Measurements from ENCODE around the gene TTC21A. TPM values are rescaled to one million over a fixed set of nuclear protein-coding genes. Genes with fewer than 3 reads are reported as not detected.

TTC21A gene
- total RNA-seq, 1 donor from 2014 or later: 6.2 TPM

GRCh38 chr3:39148435-39149058, 41.1 kb downstream of the TTC21A start:
- Mint-ChIP-seq H3K4me3 (ENCODE audit: unreplicated experiment) (peak overlapping the region; percentile 100), H3K27ac (ENCODE audit: unreplicated experiment) (peak overlapping the region; percentile 100), H3K9me3 (ENCODE audit: low read depth) (no peaks in the 10 kb centered on the region), H3K36me3 (ENCODE audit: low read depth) (peaks cover 21% of the 10 kb centered on the region), H3K4me1 (ENCODE audit: low read depth) (peaks cover 76% of the 10 kb centered on the region), H3K27me3 (ENCODE audit: low read depth) (no peaks in the 10 kb centered on the region)
- TF ChIP-seq CTCF (IDR thresholded peaks at IDR 0.05): no peak
- DNase-seq (ENCODE audit: low spot score): no peak

GRCh38 chr3:39149059-39149455, 41.6 kb downstream of the TTC21A start:
- Mint-ChIP-seq H3K4me1 (ENCODE audit: low read depth) (peaks cover 77% of the 10 kb centered on the region), H3K27me3 (ENCODE audit: low read depth) (no peaks in the 10 kb centered on the region), H3K9me3 (ENCODE audit: low read depth) (no peaks in the 10 kb centered on the region), H3K27ac (ENCODE audit: unreplicated experiment) (peak overlapping the region; percentile 100), H3K4me3 (ENCODE audit: unreplicated experiment) (peak overlapping the region; percentile 100), H3K36me3 (ENCODE audit: low read depth) (peaks cover 16% of the 10 kb centered on the region)
- DNase-seq (ENCODE audit: low spot score): no peak
- TF ChIP-seq CTCF (IDR thresholded peaks at IDR 0.05): no peak

GRCh38 chr3:39149498-39150147, 42.1 kb downstream of the TTC21A start:
- H3K9me3 Mint-ChIP-seq (ENCODE audit: low read depth): no peaks in the 10 kb centered on the region
- H3K4me1 Mint-ChIP-seq (ENCODE audit: low read depth): peaks cover 79% of the 10 kb centered on the region
- H3K27me3 Mint-ChIP-seq (ENCODE audit: low read depth): no peaks in the 10 kb centered on the region
- peak overlapping the region; percentile 100 for H3K27ac Mint-ChIP-seq (ENCODE audit: unreplicated experiment)
- peaks cover 10% of the 10 kb centered on the region for H3K36me3 Mint-ChIP-seq (ENCODE audit: low read depth)
- DNase-seq (ENCODE audit: low spot score): no peak
- no peak for TF ChIP-seq CTCF (IDR thresholded peaks at IDR 0.05)
- H3K4me3 Mint-ChIP-seq (ENCODE audit: unreplicated experiment): peak overlapping the region; percentile 100

GRCh38 chr3:39150148-39150802, 42.8 kb downstream of the TTC21A start:
- no peak for DNase-seq (ENCODE audit: low spot score)
- H3K36me3 Mint-ChIP-seq (ENCODE audit: low read depth): peaks cover 5% of the 10 kb centered on the region
- no peaks in the 10 kb centered on the region for H3K27me3 Mint-ChIP-seq (ENCODE audit: low read depth)
- peak; percentile 45 for TF ChIP-seq CTCF (IDR thresholded peaks at IDR 0.05)
- H3K27ac Mint-ChIP-seq (ENCODE audit: unreplicated experiment): peak overlapping the region; percentile 100
- no peaks in the 10 kb centered on the region for H3K9me3 Mint-ChIP-seq (ENCODE audit: low read depth)
- peak overlapping the region; percentile 100 for H3K4me3 Mint-ChIP-seq (ENCODE audit: unreplicated experiment)
- H3K4me1 Mint-ChIP-seq (ENCODE audit: low read depth): peaks cover 77% of the 10 kb centered on the region

GRCh38 chr3:39150803-39151631, 43.5 kb downstream of the TTC21A start:
- Mint-ChIP-seq H3K27ac (ENCODE audit: unreplicated experiment) (peak overlapping the region; percentile 100), H3K36me3 (ENCODE audit: low read depth) (peaks cover 2% of the 10 kb centered on the region), H3K4me1 (ENCODE audit: low read depth) (peaks cover 73% of the 10 kb centered on the region), H3K9me3 (ENCODE audit: low read depth) (no peaks in the 10 kb centered on the region), H3K27me3 (ENCODE audit: low read depth) (no peaks in the 10 kb centered on the region), H3K4me3 (ENCODE audit: unreplicated experiment) (peak overlapping the region; percentile 100)
- no peak for TF ChIP-seq CTCF (IDR thresholded peaks at IDR 0.05)
- DNase-seq (ENCODE audit: low spot score): no peak
